Iris pigment epithelial cell (primary cell): ENCODE measurements around the gene RNU6-9.
"Not testable (repeated sequence)": the region's sequence is repeated elsewhere in the genome, so short reads cannot be mapped to it uniquely, and the experiment has no call there.

Experiments used
- DNase-seq: peaks from one replicate; pipeline ENCODE4 v3.0.0-alpha.2; 2011; ENCODE audit warnings: low read depth

RNU6-9 gene

DNA sequence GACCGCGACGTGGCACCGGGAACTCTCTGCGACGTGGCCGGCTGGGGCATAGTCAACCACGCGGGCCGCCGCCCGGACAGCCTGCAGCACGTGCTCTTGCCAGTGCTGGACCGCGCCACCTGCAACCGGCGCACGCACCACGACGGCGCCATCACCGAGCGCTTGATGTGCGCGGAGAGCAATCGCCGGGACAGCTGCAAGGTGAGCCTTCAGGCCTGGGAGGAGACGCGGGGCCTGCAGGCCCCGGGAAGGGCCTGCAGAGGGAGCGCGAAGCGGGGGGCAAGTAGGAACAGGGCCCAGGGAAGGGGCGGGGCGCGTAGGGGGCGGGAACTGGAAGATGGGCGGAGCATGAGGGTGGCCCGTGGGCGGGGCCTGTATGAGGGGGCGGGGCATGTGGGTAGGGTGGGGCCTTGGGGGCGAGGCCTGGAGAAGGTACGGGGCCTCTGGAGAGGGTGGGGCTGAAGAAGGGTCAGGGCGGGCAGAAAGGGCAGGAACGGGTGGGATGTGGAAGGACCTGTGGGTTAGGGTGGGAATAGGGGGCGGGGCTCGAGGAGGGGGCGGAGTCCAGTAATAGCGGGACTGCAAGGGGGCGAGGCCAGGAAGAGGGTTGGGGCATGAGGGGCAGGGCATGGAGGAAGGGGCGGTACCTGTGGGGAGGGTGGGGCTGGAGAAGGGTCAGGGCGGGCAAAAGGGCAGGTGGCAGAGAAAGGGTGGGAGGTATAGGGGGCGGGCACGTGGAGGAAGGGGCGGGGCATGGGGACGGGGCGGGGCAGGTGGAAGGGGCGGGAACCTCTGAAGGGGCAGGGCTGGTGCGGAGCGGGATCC is 31.3 kb upstream of the RNU6-9 start:
- DNase-seq, result peak; percentile 21

DNA sequence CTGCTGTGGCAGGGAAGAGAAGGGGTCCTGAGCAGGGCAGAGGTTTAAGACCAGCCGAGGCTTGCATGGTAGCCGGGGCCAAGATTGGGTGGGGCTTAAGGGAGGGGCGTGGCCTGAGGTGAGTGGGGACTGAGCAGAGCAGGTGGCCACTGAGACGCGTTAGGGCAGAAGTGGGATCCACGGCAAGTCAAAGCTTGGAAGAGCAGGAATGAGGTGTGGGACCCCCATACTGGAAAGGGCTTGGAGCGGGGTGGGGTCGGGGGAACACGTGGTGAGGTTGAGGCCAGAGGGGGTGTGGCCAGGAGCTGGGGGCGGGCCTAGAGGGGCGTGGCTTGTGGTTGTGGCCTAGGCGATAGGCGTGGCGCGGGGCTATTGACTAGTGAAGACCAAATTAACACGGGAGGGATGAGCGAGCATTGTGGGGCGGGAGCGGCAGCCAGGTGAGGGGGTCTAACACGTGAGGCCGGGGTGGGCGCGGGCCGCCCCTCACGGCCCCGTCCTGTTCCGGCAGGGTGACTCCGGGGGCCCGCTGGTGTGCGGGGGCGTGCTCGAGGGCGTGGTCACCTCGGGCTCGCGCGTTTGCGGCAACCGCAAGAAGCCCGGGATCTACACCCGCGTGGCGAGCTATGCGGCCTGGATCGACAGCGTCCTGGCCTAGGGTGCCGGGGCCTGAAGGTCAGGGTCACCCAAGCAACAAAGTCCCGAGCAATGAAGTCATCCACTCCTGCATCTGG is 30.5 kb upstream of the RNU6-9 start:
- DNase-seq, result peak; percentile 49

DNA sequence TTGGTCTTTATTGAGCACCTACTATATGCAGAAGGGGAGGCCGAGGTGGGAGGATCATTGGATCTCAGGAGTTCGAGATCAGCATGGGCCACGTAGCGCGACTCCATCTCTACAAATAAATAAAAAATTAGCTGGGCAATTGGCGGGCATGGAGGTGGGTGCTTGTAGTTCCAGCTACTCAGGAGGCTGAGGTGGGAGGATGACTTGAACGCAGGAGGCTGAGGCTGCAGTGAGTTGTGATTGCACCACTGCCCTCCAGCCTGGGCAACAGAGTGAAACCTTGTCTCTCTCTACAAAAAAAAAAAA is 30.0 kb upstream of the RNU6-9 start:
- no peak for DNase-seq

DNA sequence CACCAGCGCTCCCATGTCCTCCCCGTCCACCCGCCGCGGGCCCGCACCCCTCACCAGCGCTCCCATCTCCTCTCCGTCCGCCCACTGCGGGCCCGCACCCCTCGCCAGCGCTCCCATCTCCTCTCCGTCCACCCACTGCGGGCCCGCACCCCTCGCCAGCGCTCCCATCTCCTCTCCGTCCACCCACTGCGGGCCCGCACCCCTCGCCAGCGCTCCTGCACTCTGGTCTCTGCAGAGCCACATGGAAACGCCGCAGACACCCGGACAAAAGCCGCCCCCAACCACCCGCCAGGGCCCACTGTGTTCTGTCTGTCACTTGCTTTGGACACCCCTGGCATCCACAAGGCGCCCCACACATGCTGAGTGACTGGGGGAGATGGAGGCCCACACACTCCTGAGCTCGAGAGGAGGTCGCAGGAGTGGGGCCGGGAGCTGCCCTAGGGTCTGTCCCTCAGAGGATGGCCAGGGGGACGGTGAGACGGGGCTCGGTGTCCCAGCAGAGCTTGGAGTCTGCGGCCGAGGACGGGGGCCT is 26.4 kb upstream of the RNU6-9 start:
- DNase-seq, result no peak

DNA sequence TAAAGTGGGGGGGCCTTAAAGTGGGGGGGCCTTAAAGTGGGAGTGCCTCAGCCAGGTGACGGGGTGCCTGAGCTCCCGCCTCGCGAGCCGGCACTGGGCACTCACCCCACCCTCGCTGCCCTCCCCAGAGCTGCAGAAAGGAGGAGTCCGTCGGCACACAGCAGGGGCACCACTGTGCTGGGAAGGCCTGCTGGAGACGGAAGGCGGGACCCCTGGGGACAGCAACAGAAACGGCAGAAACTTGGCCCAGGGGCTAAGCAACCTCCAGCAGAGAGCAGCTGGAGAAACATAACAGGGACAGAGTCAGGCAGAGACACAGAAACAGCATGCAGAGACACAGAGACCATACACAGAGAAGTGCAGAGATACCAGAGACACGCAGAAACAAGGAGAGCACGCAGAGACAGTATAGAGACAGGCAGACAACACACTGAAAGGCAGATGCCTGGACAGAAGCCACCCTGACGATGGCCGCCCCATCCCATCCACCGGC is 25.9 kb upstream of the RNU6-9 start:
- DNase-seq, result no peak

DNA sequence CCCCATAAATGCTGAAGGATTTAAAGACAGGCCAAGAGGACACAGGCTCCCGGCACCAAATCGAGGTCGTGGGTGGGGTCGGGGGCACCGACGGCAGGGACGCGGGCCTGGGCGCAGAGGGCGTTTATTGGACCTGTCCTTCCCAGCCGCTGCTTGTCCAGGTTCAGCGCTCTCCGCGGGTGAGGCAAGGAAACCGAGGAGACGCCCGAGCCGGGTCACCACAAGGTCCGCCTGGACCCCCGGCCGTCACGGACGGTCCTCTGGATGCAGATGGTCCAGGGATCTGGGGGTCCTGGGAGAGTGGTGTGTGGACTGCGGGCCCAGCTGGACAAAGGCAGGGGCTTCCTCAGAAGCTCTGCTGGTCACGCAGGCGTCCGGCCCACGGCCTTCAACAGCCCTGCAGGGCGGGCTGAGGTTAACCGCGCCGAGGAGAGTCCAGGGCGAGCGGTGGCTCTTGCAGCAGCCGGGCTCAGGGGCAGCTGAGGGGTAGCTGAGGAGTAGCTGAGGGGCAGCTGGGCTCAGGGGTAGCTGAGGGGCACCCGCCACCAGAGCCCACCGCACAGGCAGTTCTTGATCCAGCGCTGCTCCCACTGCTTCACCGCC is 25.3 kb upstream of the RNU6-9 start:
- no peak for DNase-seq

DNA sequence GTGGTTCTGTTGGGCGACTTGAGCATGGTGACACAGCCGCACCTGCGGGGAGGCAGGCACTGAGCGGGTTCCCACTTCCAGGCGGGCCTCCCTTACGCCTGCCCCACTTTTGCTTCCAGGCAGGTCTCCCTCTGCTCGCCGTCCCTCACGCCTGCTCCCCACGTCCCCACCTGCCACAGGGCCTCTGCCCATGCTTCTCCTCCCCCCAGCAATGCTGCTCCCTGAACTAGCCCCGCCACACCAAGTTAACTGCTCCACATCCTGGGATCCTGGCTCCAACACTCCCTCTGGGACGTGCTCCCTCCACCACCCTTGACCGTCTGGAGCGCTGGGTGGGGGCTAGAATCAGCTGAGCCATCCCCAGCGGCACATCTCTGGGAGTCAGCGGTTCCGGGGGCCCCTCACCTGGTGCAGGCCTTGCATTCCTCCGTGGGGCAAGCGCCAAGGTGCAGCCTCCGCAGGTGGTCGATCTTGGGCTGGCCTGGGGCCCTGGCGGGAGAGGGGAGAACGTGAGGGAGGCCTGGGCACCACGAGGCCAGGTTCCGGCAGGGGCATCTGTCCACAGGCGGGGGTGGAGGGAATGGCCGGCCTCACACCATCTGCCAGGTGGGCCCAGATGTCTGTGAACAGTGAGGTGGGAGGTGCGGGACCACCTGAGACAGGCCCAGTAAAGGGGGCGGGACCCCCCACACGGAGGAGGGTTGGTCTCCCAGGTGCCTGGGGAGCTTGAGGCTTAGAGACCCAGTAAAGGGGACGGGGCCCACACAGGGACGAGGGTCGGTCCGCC is 24.6 kb upstream of the RNU6-9 start:
- DNase-seq, result no peak

DNA sequence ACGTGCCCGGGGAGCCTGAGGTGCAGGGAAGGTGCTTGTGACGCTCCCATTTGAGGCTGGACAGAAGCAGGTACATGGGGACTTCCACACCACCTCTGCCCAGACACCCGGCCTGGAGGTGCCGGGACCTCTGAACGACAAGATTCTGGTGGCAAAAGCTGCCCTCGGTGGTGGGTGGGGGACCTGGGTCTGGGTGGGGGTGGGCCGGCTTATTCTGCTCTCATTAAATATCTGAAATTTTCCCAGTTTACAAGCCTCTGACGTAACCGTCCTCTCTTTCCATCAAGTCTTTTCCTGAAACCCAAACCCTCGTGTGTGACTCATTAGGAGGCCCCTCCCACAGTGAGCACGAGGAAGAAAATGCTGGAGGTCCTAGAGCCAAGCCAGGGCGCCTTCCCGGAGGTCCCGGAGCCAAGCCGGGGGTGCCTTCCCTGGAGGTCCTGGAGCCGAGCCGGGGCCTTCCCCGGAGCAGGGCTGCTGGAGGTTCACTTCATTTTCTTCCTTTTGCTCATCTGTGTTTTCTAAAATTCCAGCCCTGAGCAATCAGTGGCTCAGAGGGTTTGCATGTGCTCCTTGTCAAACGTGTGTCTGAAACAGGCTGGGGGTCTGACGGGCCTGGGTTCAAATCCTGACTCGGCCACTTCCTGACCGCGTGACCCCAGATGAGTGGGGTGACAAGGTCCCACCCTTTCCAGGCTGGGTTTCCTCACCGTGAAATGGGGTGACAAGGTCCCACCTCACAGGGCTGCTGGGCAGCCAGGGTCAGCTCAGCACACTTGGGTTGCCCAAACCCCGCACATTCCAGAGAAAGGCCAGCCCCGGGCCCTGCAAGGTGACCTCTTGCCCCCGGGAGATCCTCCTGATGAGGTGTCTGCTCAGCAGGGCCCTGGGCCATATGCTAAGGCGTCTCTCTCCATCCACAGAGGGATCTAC is 23.8 kb upstream of the RNU6-9 start:
- DNase-seq, result peak; percentile 93

DNA sequence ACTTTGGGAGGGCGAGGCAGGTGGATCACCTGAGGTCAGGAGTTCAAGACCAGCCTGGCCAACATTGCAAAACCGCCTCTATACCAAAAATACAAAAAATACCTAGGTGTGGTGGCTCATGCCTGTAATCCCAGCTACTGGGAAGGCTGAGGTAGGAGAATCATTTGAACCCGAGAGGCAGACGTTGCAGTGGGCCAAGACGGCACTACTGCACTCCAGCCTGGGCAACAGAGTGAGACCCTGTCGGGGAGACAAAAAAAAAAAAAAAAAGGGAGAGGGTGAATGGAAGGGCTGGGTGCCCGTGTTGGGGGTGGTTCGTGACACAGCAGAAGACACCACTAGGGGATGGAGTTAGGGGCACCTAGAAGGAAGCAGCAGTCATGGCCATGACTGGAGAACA is 23.0 kb upstream of the RNU6-9 start:
- DNase-seq, result no peak

DNA sequence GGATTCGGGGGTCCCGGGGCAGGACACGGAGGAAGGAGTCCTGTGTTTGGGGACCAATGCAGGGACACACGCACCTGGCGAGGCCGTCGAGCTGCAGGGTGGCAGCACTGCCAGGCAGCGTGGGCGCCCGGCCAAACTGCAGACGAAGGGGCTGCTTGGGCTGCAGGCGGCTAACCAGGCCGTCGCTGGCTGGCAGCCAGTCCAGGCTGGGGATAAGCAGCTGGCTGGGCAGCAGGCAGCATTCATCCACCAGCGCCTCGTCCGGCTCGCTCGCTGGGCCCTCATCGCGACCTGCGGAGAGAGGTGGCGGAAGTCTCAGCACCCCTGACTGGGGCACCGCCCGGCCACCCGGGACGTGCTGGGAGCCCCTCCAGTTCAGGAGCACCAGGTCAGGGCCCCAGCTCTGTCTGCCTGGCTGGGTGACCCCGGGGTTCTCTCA is 22.3 kb upstream of the RNU6-9 start:
- DNase-seq, result no peak

DNA sequence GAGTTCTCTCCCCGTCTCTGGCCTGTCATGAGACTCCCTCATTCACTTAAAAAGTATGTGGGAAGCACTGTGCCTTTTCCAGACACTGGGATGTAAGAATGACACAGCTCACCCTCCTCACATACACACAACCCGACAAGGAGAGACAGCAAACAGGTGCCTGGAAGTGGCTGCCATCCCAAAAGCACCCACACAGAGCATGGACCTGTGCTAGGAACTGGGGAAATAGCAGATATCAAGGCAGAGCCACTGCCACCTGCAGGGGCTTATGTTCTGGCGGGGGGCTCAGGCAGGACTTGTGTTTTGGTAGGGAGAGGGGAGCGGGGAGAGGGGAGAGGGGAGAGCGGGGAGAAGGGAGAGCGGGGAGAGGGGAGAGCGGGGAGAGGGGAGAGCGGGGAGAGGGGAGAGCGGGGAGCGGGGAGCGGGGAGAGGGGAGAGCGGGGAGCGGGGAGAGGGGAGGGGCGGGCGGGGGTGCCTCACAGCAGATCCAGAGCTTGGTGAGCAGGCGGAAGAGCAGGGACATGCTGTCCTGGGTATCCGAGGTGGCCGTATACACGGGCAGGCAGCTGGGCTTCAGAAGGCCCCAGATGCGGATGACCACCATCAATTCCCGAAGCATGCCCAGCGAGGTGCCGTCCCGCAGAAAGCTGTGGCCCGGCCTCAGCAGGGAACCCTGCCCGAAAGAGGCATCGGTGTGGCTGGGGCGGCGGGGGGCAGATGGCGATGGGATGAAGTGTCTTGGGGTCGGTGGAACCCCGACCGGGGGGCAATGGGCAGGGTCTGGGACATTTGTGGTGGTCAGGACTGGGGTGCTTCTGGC is 21.6 kb upstream of the RNU6-9 start:
- no peak for DNase-seq

DNA sequence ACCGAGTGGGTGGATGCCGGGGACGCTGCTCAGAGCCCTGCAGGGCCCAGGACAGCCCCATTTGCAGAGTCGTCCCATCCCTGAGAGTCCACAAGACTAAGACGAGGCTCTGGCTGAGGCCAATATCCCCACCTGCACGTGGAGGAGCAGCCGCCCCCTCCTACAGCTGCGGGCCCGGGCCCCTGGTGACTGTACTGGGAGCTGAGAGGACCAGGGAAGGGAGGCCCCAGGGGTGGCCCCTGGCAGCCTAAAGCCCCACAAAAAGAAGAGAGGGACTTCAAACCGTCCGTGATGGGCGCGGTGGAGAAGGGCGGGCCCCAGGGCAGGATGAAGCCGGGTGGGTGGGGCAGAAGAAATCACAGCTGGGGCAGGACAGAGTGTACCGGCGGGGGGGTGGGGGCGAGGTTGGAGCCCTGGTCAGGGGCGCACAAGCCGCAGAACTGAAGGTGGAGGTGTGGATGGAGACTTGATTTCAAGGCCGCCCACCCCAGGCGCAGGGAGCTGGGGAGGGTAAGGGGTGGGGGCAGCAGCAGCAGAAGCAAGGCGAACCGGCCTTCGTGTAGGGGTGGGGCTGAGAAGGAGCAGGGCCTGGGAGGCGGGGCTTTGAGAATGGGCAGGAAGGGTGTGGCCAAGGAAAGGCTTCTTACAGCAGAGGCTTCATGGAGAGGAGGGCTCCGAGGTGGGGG is 20.9 kb upstream of the RNU6-9 start:
- DNase-seq, result peak; percentile 76

DNA sequence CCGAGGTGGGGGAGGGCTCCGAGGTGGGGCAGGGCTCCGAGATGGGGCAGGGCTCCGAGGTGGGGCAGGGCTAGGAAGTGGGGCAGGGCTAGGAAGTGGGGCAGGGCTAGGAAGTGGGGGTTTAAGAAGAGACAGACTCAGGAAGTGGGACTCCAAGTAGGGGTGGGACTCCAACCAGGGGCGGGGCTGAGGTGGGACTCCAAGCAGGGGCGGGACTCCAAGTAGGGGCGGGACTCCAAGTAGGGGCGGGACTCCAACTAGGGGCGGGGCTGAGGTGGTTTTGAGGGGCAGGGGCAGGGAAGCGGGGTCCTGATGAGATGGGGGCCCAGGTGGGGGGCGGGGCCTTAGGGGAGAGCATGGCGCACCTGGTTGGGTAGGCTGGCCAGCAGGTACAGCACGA is 20.2 kb upstream of the RNU6-9 start:
- peak; percentile 75 for DNase-seq

DNA sequence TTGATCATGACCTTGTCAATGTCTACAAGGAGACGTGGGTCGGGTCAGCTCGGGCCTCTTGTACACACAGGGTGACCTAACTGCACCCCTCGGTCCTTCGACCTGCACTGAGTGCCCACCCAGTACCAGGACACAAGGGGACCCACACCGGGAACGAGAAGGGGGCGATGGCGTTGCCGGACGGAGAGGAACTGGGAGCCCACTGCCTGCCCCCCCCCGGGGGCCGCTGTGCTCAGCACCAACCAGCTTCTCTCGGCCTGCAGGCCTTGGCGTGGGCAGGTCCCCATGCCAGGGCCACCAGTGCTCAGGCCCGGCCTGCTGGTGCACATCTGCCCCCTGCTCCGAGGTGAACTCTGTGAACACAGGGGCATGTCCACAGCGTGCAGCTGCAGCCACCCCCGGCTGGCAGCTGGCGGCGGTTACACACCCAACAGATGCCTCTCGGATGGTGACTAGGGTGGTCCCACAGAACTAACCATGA is 19.7 kb upstream of the RNU6-9 start:
- no peak for DNase-seq

DNA sequence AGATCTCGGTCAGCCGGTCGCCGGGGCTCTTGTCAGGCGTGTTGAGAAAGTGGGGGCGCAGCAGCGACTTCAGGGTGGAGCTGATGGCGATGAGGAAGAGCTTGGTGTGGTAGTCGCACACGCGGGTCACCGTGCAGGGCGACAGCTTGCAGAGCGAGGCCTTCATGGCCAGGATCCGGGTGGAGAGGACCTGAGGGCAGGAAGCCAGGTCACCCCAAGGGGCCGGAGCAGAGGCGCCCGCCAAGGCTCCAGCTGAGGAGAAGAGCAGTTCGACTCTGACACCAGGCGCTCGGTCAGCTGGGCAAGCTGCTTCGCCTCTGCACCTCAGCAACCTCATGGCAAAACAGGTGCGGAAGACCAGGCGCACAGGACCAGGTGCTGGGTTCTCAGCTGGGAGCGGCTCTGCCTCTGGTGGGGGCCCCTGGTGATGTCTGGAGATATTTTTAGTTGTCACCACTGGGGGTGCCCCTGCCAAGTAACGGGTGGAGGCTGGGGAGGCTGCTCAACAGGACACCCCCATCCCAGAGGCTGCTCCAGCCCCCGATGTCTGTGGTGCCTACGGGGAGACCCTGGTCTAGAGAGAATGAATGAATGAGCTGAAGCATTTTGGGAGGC is 17.9 kb upstream of the RNU6-9 start:
- no peak for DNase-seq

DNA sequence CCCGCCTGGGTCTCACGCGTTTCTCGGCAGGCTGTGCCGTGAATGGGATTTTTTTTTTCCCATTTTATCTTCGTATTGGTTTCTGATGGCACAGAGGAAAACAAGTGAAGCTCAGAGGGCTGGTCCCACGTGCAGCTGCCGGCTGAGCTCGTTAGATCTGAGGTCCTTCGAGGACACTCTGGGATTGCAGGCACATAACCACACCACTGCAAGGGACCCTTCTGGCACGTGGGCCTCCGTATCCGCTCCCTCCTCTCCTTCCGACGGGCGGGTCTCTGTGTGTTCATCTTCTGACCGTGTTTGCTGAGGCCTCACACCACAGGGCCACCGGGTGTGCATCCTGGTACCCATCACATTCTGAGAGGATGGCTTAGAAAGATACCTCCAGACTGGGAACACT is 17.2 kb upstream of the RNU6-9 start:
- no peak for DNase-seq

DNA sequence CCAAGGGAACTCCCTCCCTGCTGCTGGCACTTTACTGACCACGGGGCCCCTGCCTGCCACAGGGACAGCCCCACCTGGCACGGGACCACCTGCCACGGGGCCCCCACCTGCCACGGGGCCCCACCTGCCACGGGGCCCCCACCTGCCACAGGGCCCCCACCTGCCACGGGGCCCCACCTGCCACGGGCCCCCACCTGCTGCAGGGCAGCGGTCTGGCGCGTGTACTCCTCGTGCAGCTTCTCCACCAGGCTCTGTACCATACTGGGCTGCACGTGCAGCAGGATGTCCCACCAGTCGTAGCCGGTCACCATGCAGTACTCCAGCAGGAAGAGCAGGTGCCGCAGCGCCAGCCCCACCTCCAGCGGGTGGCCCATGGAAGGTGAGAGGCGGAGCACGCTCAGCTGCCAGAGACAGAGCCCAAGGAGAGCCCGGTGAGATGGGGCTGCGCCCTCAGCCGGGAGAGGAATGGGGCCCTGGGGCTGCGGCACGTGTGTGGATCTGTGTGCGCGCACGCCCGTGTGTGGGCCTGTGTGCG is 16.4 kb upstream of the RNU6-9 start:
- DNase-seq, result no peak

DNA sequence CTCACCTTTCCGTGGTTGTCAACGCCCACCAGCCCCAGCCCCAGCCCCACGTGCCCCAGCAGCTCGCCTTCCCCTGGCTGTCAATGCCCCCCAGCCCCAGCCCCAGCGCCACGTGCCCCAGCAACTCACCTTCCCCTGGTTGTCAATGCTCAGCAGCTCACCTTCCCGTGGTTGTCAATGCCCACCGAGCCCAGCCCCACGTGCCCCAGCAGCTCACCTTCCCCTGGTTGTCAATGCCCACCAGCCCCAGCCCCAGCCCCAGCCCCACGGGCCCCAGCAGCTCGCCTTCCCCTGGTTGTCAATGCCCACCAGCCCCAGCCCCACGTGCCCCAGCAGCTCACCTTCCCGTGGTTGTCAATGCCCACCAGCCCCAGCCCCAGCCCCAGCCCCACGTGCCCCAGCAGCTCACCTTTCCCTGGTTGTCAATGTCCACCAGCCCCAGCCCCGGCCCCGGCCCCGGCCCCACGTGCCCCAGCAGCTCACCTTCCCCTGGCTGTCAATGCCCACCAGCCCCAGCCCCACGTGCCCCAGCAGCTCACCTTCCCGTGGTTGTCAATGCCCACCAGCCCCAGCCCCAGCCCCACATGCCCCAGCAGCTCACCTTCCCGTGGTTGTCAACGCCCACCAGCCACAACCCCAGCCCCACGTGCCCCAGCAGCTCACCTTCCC is 15.2 kb upstream of the RNU6-9 start:
- DNase-seq, result not testable (repeated sequence)
